CD4-positive, alpha-beta T cell (primary cell): ENCODE measurements around the gene CCDC183. TPM values are rescaled to one million over a fixed set of nuclear protein-coding genes. Genes with fewer than 3 reads are reported as not detected.

Experiments used
- ATAC-seq: fragments of 200-7000 bp; cut with Tn5 transposase; one replicate; pipeline ENCODE4 v1.10.0; 2022; ENCODE audit warnings: mild to moderate bottlenecking; ENCODE audit not compliant: poor library complexity
- CTCF ChIA-PET: fragments of 350-600 bp; sonication (Branson Sonifier 250); formaldehyde crosslinking; loops from one replicate; lab custom pipeline; 2021; ENCODE audit warnings: antibody characterized with exemption, inconsistent platforms; lab: Charles Lee
- POLR2A ChIA-PET: fragments of 350-600 bp; sonication (Branson Sonifier 250); formaldehyde crosslinking; loops from one replicate; lab custom pipeline; 2021; ENCODE audit warnings: antibody characterized with exemption, inconsistent platforms; lab: Charles Lee
- DNase-seq, 14 experiments: peaks; one replicate each; pipeline ENCODE4 v3.0.0-alpha.2; 2013 to 2020; ENCODE audit warnings: mixed read lengths in 2 of 14
- H3K27ac ChIP-seq, 2 donors: one replicate each; pipeline versions ENCODE4 v1.5.1 to v1.7.0; 2013; ENCODE audit warnings: low read length in 2 of 2, low read depth in 1 of 2, mild to moderate bottlenecking in 1 of 2
- H3K27me3 ChIP-seq, 2 experiments: 1 replicate in 1 of 2; 2 replicates in 1 of 2; pipeline versions ENCODE4 v1.6.1 to v1.7.0; 2013; ENCODE audit warnings: low read length in 2 of 2, control low read depth in 1 of 2, mild to moderate bottlenecking in 1 of 2, moderate library complexity in 1 of 2; ENCODE audit not compliant: insufficient read depth in 2 of 2, control insufficient read depth in 1 of 2
- H3K36me3 ChIP-seq: one replicate; pipeline ENCODE4 v1.6.1; 2013; ENCODE audit warnings: low read length, control low read depth; ENCODE audit not compliant: insufficient read depth
- H3K4me1 ChIP-seq: one replicate; pipeline ENCODE4 v1.6.1; 2013; ENCODE audit warnings: low read length, control low read depth; ENCODE audit not compliant: insufficient read depth
- H3K4me3 ChIP-seq: one replicate; pipeline ENCODE4 v1.5.1; 2013; ENCODE audit warnings: mild to moderate bottlenecking, low read length, moderate library complexity
- H3K9me3 ChIP-seq, 2 experiments: 1 replicate in 1 of 2; 2 replicates in 1 of 2; pipeline versions ENCODE4 v1.6.1 to v1.7.0; 2013; ENCODE audit warnings: low read length in 2 of 2, mild to moderate bottlenecking in 2 of 2, control low read depth in 1 of 2, moderate library complexity in 1 of 2; ENCODE audit not compliant: control insufficient read depth in 1 of 2, insufficient read depth in 1 of 2
- H3K27ac Mint-ChIP-seq: one replicate; pipeline ENCODE4 v1.8.0; 2020; ENCODE audit warnings: mixed read lengths
- H3K27me3 Mint-ChIP-seq: one replicate; pipeline ENCODE4 v1.8.0; 2021; ENCODE audit warnings: mixed read lengths
- H3K36me3 Mint-ChIP-seq: one replicate; pipeline ENCODE4 v1.8.0; 2021; ENCODE audit warnings: low read depth, mixed read lengths
- H3K4me1 Mint-ChIP-seq: one replicate; pipeline ENCODE4 v1.8.0; 2021; ENCODE audit warnings: low read depth, mixed read lengths
- H3K4me3 Mint-ChIP-seq: one replicate; pipeline ENCODE4 v1.8.0; 2020; ENCODE audit warnings: mild to moderate bottlenecking, mixed read lengths
- H3K9me3 Mint-ChIP-seq: one replicate; pipeline ENCODE4 v1.8.0; 2020; ENCODE audit warnings: mixed read lengths
- intact Hi-C, 2 experiments: fragments of 100-400 bp; cut with DNase I in 1 of 2; cut with micrococcal nuclease in 1 of 2; formaldehyde crosslinking; loops; one replicate each; pipeline versions ENCODE4 v1.15.1 to v1.9.0; 2023 to 2025; cut with DNase I, micrococcal nuclease
- total RNA-seq, 174 experiments: library from RNA in 2 of 174; stranded (reverse) in 2 of 174; gene quantifications; one replicate each; pipeline ENCODE4 v1.2.3 and lab custom pipeline; 2021 to 2026
- TF ChIP-seq, protein P1 (sequence below): fragments of 200-600 bp; IDR thresholded peaks from one replicate; pipeline ENCODE4 v1.8.0; 2022; ENCODE audit warnings: antibody characterized with exemption, mild to moderate bottlenecking

CCDC183 gene
- total RNA-seq, 2 experiments from 2014 or later = 3.0 to 4.6 TPM

DNA sequence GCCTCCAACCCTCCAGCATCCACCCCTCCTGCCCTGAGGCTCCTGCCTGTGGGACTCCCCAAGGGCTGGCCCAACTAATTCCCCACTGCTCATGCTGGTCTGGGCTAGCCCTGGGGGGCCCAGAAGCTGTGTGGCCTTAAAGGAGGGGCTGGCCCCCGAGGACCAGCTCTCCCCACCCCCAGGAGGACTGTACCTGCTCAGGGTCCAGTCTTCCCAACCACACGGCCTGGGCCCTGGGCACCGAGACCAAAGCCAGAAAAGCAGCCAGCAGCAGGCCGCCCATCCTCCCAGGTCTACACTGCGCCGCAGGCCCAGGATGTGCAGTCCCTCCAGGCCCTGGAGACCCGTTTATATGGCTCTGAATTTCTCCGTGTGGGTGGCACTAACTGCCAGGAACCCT, 47.9 kb upstream of the CCDC183 start, which contains the start of gene LCN6:
Gene LCN6, minus strand, starts transcription at position 325 of the 400 bp plus-strand sequence. Its CDS starts 42 bp downstream, at position 283.
- H3K27ac Mint-ChIP-seq = no peak within 1 kb of the TSS
- intact Hi-C loops = no loop called here

DNA sequence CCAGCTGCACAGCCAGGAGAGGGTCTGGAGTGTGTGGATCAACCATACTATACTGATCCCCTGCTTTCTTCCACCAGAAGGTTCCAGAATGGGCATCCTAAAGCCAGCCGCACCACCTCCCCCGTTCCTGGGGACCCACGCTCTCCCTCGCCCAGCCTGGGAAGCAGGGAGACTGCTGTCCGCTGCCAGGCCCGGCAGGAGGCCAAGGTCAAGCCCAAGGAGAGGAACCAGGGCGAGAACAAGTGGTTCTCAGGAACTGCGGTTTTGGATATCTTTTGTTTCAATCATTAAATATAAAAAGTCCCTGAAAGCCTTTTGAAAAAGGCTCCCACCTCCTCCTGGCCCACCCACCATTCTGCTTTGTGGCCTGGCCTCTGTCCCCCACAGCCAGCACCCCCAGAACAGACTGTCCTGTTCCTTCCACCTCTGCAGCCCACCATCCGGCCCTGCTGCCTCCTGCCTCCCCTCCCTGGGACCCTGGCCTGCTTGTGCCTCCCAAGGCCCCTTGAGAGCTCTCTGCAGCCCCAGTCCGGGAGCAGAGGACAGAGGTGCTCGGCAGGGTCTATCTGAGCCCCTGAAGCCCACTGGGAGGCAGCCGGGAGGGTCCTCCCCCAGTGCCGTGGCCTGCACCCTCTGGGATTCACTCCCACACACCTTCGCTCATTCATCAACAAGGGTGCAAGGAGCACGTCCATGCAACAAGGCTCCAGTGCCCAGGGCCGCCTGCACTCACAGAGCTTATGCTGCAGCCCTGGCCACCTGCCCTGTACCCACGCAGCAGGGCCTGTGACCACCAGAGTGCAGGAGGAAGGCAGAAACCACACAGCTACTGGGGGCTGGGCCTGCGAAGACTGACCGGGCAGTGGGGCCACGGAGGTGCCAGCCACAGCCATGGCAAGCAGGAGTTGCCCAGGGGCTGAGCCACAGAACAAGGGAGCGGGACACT, 47.2 kb upstream of the CCDC183 start:
- TF ChIP-seq, protein P1, sequence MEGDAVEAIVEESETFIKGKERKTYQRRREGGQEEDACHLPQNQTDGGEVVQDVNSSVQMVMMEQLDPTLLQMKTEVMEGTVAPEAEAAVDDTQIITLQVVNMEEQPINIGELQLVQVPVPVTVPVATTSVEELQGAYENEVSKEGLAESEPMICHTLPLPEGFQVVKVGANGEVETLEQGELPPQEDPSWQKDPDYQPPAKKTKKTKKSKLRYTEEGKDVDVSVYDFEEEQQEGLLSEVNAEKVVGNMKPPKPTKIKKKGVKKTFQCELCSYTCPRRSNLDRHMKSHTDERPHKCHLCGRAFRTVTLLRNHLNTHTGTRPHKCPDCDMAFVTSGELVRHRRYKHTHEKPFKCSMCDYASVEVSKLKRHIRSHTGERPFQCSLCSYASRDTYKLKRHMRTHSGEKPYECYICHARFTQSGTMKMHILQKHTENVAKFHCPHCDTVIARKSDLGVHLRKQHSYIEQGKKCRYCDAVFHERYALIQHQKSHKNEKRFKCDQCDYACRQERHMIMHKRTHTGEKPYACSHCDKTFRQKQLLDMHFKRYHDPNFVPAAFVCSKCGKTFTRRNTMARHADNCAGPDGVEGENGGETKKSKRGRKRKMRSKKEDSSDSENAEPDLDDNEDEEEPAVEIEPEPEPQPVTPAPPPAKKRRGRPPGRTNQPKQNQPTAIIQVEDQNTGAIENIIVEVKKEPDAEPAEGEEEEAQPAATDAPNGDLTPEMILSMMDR = no peak
- H3K27ac Mint-ChIP-seq = no peak overlapping the region
- intact Hi-C loops = no loop called here
- no peaks in the 10 kb centered on the region for H3K4me1 Mint-ChIP-seq
- ChIA-PET POLR2A (no interaction called here), CTCF (no interaction called here)
- H3K4me3 ChIP-seq = no peak overlapping the region
- peaks cover 0 to 2% of the 10 kb centered on the region in 2 experiments for H3K27me3 ChIP-seq
- no peaks in the 10 kb centered on the region for H3K36me3 ChIP-seq
- ATAC-seq (no peak), DNase-seq (peak in 1 of 14 experiments; percentile 6)
- H3K27ac ChIP-seq = no peak overlapping the region
- no peaks in the 10 kb centered on the region for H3K4me1 ChIP-seq
- H3K36me3 Mint-ChIP-seq = no peaks in the 10 kb centered on the region
- H3K4me3 Mint-ChIP-seq = no peak overlapping the region
- H3K9me3 Mint-ChIP-seq = peaks cover 12% of the 10 kb centered on the region
- H3K27me3 Mint-ChIP-seq = peaks cover 15% of the 10 kb centered on the region
- peaks cover 16 to 23% of the 10 kb centered on the region in 2 experiments for H3K9me3 ChIP-seq

More for the DNA sequence above, 47.9 kb upstream of the CCDC183 start, which contains the start of gene LCN6:
- Histone ChIP-seq H3K36me3 (no peaks in the 10 kb centered on the region), H3K27ac (no peak within 1 kb of the TSS), H3K4me1 (no peaks in the 10 kb centered on the region), H3K4me3 (no peak within 1 kb of the TSS), H3K27me3 (peaks cover 0 to 3% of the 10 kb centered on the region in 2 experiments), H3K9me3 (peaks cover 16 to 17% of the 10 kb centered on the region in 2 experiments)
- no peak for ATAC-seq
- Mint-ChIP-seq H3K9me3 (peaks cover 12% of the 10 kb centered on the region), H3K4me3 (no peak within 1 kb of the TSS), H3K4me1 (no peaks in the 10 kb centered on the region), H3K27me3 (peaks cover 15% of the 10 kb centered on the region), H3K36me3 (no peaks in the 10 kb centered on the region)
- TF ChIP-seq, protein P1 = no peak
- ChIA-PET CTCF (no interaction called here), POLR2A (no interaction called here)
- DNase-seq = peak in 1 of 14 experiments; percentile 5

DNA sequence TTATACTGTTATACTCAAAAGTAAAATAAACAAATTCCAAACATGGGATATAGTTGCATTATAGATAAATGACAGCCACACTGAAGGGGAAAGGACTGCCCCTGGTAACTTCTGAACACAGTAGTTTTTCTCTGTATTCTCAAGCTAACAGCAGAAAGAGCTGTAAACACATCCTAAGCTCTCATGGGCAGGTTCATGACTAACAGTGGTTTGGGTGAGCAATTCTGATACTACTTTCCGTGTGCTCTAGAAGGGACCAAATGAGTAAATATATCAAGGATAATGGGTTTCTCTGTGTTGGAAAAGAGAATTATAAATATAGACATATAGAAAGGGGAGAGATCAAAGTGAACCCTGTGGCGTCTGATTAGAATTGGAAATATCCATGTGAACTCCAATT, 45.6 kb upstream of the CCDC183 start:
- Mint-ChIP-seq H3K9me3 (peaks cover 12% of the 10 kb centered on the region), H3K4me1 (no peaks in the 10 kb centered on the region), H3K36me3 (no peaks in the 10 kb centered on the region), H3K27me3 (peaks cover 15% of the 10 kb centered on the region), H3K4me3 (no peak overlapping the region), H3K27ac (no peak overlapping the region)
- Histone ChIP-seq H3K36me3 (no peaks in the 10 kb centered on the region), H3K4me1 (no peaks in the 10 kb centered on the region), H3K27me3 (peaks cover 0 to 2% of the 10 kb centered on the region in 2 experiments), H3K9me3 (peaks cover 16 to 37% of the 10 kb centered on the region in 2 experiments), H3K27ac (no peak overlapping the region), H3K4me3 (no peak overlapping the region)
- TF ChIP-seq, protein P1 = no peak
- POLR2A ChIA-PET = no interaction called here
- no peak for ATAC-seq
- DNase-seq = no peak
- CTCF ChIA-PET = no interaction called here
- intact Hi-C loops = no loop called here
